Measurements from ENCODE around the gene F13A1.

The F13A1 gene

DNA sequence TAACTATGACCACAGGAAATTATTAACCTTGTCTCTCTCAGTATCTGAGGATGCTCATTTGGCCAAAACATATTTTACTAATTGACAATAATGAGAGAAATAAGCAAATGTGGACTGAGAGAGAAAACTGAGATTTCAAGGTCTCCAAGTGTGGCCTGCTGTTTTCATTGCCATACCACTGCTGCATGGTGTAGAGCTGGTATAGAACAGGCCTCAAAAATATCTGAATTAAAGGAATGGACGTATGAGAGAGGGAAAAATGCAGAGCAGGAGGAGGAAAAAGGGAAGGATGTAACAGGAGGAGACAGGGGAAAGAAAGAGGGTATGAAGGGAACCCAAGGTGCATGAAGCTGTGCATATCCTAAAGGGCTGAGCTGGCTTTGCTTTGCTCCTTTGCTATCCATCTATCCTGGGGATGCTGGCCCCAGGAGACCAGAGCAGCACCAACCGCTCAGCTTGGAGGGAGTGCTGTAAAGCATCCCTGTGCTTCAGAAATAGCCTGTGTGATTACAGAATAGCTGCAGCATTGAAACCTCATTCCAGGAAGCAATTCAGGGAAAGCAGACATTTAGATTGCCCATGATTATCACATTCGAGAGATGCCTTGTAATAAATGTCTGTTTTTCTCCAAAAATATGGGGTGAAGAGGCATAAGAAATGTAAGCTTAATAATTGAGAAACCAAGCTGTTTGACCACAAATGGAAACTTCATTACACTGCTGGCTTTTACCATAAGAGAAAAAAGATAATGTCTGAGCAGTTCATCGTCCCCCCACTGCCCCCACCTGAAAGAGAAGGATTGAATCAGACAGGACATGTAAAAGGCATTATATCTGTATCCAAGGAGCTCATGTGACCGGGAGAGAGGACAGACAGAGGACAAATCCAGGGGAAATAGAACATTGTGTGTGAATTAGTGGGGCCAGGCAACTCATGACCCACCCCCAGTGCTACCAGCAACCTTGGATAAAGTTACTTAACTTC lies 80.6 kb downstream of the F13A1 start:
- Histone ChIP-seq H3K9me3 (ENCODE audit: insufficient read depth, low read depth, low read length) (no peaks in the 10 kb centered on the region), H3K36me3 (ENCODE audit: insufficient read depth, low read length) (no peaks in the 10 kb centered on the region), H3K27ac (ENCODE audit: low read depth, low read length) (no peak overlapping the region), H3K4me3 (ENCODE audit: low read length) (no peak overlapping the region), H3K27me3 (ENCODE audit: insufficient read depth, low read length) (no peaks in the 10 kb centered on the region), H3K9ac (ENCODE audit: low read depth, low read length) (no peak overlapping the region), H3K4me1 (ENCODE audit: insufficient read depth, low read length) (no peaks in the 10 kb centered on the region)
- 78% methylated on average over 5 of the region's 5 CpGs for WGBS

DNA sequence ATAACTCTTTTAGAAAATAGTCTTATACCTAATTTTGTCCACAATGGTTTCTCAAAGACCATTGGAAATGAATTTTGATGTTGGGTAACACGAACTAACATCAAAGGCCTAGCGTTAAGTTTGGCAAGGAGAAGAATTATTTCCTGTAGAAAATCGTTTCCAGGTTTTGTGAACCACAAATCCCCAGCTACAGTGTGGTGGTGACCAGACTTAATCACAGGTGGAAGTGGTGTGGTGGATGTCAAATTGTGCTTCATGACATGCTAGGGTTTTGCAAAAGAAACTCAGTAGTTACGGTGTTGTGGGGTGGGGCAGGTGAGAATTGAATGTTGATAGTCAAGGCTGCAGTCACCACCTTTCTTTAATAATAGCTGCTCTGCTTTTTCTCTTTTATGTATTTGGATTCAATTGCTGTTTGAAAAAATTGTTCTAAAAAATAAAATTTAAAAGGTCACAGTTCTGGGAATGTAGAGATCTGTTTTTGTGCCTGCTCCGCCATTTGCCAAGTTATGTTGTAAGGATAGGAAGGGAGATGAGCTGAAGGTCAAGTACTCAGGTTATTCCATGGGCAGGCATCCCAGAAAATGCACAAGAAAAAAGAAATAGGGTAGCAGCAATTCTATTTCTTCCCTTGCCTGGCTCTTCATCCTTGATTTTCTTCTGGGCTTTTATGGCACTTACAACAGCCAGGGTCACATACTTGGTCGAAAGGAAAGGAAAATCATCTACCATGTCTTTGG lies 83.6 kb downstream of the F13A1 start:
- no peaks in the 10 kb centered on the region for H3K36me3 ChIP-seq (ENCODE audit: insufficient read depth, low read length)
- no peak overlapping the region for H3K27ac ChIP-seq (ENCODE audit: low read depth, low read length)
- H3K4me3 ChIP-seq (ENCODE audit: low read length), result no peak overlapping the region
- H3K27me3 ChIP-seq (ENCODE audit: insufficient read depth, low read length), result no peaks in the 10 kb centered on the region
- no peaks in the 10 kb centered on the region for H3K9me3 ChIP-seq (ENCODE audit: insufficient read depth, low read depth, low read length)
- no peaks in the 10 kb centered on the region for H3K4me1 ChIP-seq (ENCODE audit: insufficient read depth, low read length)
- 94% methylated on average over 6 of the region's 6 CpGs for WGBS
- no peak overlapping the region for H3K9ac ChIP-seq (ENCODE audit: low read depth, low read length)

DNA sequence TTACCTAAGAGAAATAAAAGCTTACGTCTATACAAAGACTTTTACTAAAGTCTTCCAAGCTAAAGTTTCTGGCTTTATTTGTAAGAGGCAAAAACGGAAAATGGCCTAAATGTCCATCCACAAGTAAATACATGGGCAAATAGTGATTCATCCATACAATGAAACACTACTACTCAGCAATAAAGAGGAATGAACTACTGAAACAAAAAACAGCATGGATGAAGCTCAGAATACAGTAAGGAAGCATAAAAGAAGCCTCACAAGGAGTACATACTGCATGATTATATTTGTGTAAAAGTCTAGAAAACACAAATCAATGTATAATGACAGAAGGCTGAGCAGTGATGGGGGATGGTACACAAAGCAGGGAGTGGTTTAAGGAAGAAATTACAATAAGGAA lies 84.7 kb downstream of the F13A1 start:
- 93% methylated on average over 2 of the region's 2 CpGs for WGBS
- Histone ChIP-seq H3K36me3 (ENCODE audit: insufficient read depth, low read length) (no peaks in the 10 kb centered on the region), H3K27me3 (ENCODE audit: insufficient read depth, low read length) (no peaks in the 10 kb centered on the region), H3K9ac (ENCODE audit: low read depth, low read length) (no peak overlapping the region), H3K9me3 (ENCODE audit: insufficient read depth, low read depth, low read length) (no peaks in the 10 kb centered on the region), H3K27ac (ENCODE audit: low read depth, low read length) (no peak overlapping the region), H3K4me1 (ENCODE audit: insufficient read depth, low read length) (no peaks in the 10 kb centered on the region), H3K4me3 (ENCODE audit: low read length) (no peak overlapping the region)

DNA sequence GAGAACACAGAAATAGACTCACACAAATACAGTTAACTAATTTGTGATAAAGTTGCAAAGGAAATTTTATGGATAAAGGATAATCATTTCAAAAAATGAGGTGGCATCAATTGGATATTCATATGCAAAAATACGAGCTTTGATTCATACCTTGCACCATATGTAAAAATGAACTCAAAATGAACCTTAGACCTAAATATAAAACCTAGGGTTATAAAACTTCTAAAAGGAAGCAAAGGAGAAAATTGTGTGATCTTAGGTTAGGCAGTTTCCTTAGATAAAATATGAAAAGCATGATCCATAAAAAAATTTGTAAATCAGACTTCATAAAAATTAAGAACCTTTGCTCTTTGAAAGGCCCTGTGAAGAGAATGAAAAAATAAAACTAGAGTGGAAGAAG lies 85.5 kb downstream of the F13A1 start:
- no peak overlapping the region for H3K4me3 ChIP-seq (ENCODE audit: low read length)
- H3K27me3 ChIP-seq (ENCODE audit: insufficient read depth, low read length), result no peaks in the 10 kb centered on the region
- H3K9ac ChIP-seq (ENCODE audit: low read depth, low read length), result no peak overlapping the region
- H3K9me3 ChIP-seq (ENCODE audit: insufficient read depth, low read depth, low read length), result no peaks in the 10 kb centered on the region
- WGBS, result no CpG with 5 or more reads among the region's 1 CpG
- H3K36me3 ChIP-seq (ENCODE audit: insufficient read depth, low read length), result no peaks in the 10 kb centered on the region
- H3K4me1 ChIP-seq (ENCODE audit: insufficient read depth, low read length), result 0 out of 2 replicates have a peak, but pooled peaks cover 4% of the 10 kb centered on the region
- H3K27ac ChIP-seq (ENCODE audit: low read depth, low read length), result no peak overlapping the region

GRCh38 chr6:6230286-6230685 lies 90.2 kb downstream of the F13A1 start:
- no peak overlapping the region for H3K27ac ChIP-seq (ENCODE audit: low read depth, low read length)
- peaks cover 11% of the 10 kb centered on the region; the same call in 1 of the 2 replicates for H3K4me1 ChIP-seq (ENCODE audit: insufficient read depth, low read length)
- H3K4me3 ChIP-seq (ENCODE audit: low read length), result no peak overlapping the region
- no peak overlapping the region for H3K9ac ChIP-seq (ENCODE audit: low read depth, low read length)
- 75% methylated on average over 1 of the region's 1 CpG for WGBS
- no peaks in the 10 kb centered on the region for H3K27me3 ChIP-seq (ENCODE audit: insufficient read depth, low read length)
- no peaks in the 10 kb centered on the region for H3K36me3 ChIP-seq (ENCODE audit: insufficient read depth, low read length)
- H3K9me3 ChIP-seq (ENCODE audit: insufficient read depth, low read depth, low read length), result no peaks in the 10 kb centered on the region

- Histone ChIP-seq H3K27ac (ENCODE audit: low read depth, low read length) (no peak overlapping the region), H3K36me3 (ENCODE audit: insufficient read depth, low read length) (no peaks in the 10 kb centered on the region), H3K4me1 (ENCODE audit: insufficient read depth, low read length) (peaks cover 11% of the 10 kb centered on the region; the same call in 1 of the 2 replicates), H3K9ac (ENCODE audit: low read depth, low read length) (no peak overlapping the region), H3K27me3 (ENCODE audit: insufficient read depth, low read length) (no peaks in the 10 kb centered on the region), H3K4me3 (ENCODE audit: low read length) (no peak overlapping the region), H3K9me3 (ENCODE audit: insufficient read depth, low read depth, low read length) (no peaks in the 10 kb centered on the region)
- WGBS, result 45% methylated on average over 1 of the region's 1 CpG
Measured at GRCh38 chr6:6227896-6228295, 92.6 kb downstream of the F13A1 start.

GRCh38 chr6:6225885-6226529 lies 94.5 kb downstream of the F13A1 start:
- WGBS, result 44% methylated on average over 2 of the region's 2 CpGs

DNA sequence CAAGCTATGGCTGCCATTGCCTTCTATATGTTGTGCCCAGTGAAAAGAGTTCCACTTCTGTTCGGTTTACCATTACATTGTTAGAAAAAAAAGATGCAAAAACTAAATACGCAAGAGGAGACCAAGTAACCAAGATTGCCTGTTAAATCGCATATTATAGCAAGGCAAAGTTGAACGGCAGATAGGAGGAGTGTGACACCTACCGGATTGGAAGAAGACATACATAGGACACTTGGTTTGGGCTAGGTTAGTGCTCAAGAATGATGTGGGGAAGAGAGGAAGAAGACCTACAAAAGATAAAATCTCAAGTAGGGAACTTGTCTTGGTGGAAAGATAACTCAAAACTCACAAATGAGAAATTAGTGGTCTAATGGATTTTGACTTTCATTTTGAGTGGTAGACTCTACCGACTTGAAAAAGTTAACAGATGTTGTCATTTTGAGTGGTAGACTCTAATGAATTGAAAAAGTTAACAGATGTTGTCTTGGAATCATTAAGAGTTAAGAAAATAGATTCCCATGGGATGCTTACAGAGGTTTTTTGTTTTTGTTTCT lies 95.5 kb downstream of the F13A1 start:
- Histone ChIP-seq H3K4me3 (ENCODE audit: low read length) (no peak overlapping the region), H3K27me3 (ENCODE audit: insufficient read depth, low read length) (no peaks in the 10 kb centered on the region), H3K27ac (ENCODE audit: low read depth, low read length) (no peak overlapping the region), H3K4me1 (ENCODE audit: insufficient read depth, low read length) (peaks cover 7% of the 10 kb centered on the region; the same call in 1 of the 2 replicates), H3K36me3 (ENCODE audit: insufficient read depth, low read length) (no peaks in the 10 kb centered on the region), H3K9ac (ENCODE audit: low read depth, low read length) (no peak overlapping the region), H3K9me3 (ENCODE audit: insufficient read depth, low read depth, low read length) (no peaks in the 10 kb centered on the region)
- 94% methylated on average over 6 of the region's 6 CpGs for WGBS

More at GRCh38 chr6:6225885-6226529, 94.5 kb downstream of the F13A1 start:
- H3K4me3 ChIP-seq (ENCODE audit: low read length), result no peak overlapping the region
- no peak overlapping the region for H3K9ac ChIP-seq (ENCODE audit: low read depth, low read length)
- no peaks in the 10 kb centered on the region for H3K36me3 ChIP-seq (ENCODE audit: insufficient read depth, low read length)
- no peaks in the 10 kb centered on the region for H3K27me3 ChIP-seq (ENCODE audit: insufficient read depth, low read length)
- H3K4me1 ChIP-seq (ENCODE audit: insufficient read depth, low read length), result peaks cover 11% of the 10 kb centered on the region; the same call in 1 of the 2 replicates
- H3K27ac ChIP-seq (ENCODE audit: low read depth, low read length), result no peak overlapping the region
- no peaks in the 10 kb centered on the region for H3K9me3 ChIP-seq (ENCODE audit: insufficient read depth, low read depth, low read length)

- no peak overlapping the region for H3K27ac ChIP-seq (ENCODE audit: low read depth, low read length)
- peaks cover 7% of the 10 kb centered on the region; the same call in 1 of the 2 replicates for H3K4me1 ChIP-seq (ENCODE audit: insufficient read depth, low read length)
- no peak overlapping the region for H3K9ac ChIP-seq (ENCODE audit: low read depth, low read length)
- no peaks in the 10 kb centered on the region for H3K27me3 ChIP-seq (ENCODE audit: insufficient read depth, low read length)
- 50% methylated on average over 6 of the region's 7 CpGs for WGBS
- H3K4me3 ChIP-seq (ENCODE audit: low read length), result no peak overlapping the region
- H3K36me3 ChIP-seq (ENCODE audit: insufficient read depth, low read length), result no peaks in the 10 kb centered on the region
- no peaks in the 10 kb centered on the region for H3K9me3 ChIP-seq (ENCODE audit: insufficient read depth, low read depth, low read length)
Measured at GRCh38 chr6:6221787-6222535, 98.5 kb downstream of the F13A1 start.

DNA sequence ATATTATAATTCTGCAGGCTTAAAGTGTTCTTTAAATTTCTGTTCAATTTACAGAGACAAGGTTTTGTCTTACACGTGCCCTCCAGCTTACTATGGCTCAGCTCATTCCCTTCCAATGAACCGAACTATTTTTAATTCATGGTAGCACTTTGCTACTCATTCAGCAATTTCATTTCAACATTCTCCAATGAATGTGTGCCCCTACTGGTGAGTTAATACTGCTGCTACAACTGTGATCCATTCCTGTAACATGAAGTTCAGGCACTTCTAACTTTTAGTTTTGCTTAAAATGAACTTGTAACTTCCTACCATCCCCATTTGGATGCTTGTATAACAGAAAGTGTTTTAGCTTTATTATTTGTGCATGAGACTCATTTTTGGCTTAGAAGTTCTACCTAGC lies 99.7 kb downstream of the F13A1 start:
- WGBS, result 92% methylated on average over 2 of the region's 2 CpGs
- no peak overlapping the region for H3K9ac ChIP-seq (ENCODE audit: low read depth, low read length)
- no peak overlapping the region for H3K27ac ChIP-seq (ENCODE audit: low read depth, low read length)
- peaks cover under 1% of the 10 kb centered on the region; the same call in 1 of the 2 replicates for H3K4me1 ChIP-seq (ENCODE audit: insufficient read depth, low read length)
- no peaks in the 10 kb centered on the region for H3K9me3 ChIP-seq (ENCODE audit: insufficient read depth, low read depth, low read length)
- no peak overlapping the region for H3K4me3 ChIP-seq (ENCODE audit: low read length)
- no peaks in the 10 kb centered on the region for H3K36me3 ChIP-seq (ENCODE audit: insufficient read depth, low read length)
- no peaks in the 10 kb centered on the region for H3K27me3 ChIP-seq (ENCODE audit: insufficient read depth, low read length)
